Right renal pelvis (tissue), 4 donors: ENCODE measurements around the gene SASH3. TPM values are rescaled to one million over a fixed set of nuclear protein-coding genes. Genes with fewer than 3 reads are reported as not detected.

Experiments used
- polyA plus RNA-seq, 4 donors: library from polyadenylated mRNA; unstranded; fragments of 120-200 nt; gene quantifications; one replicate each; pipeline ENCODE4 v1.2.1, GENCODE V29; 2013; ENCODE audit not compliant: insufficient read length in 4 of 4

SASH3 gene
- polyA plus RNA-seq, 4 donors, result 1.6 to 2.5 (median 2.0) TPM

Other genes with a start within 250 kb of the SASH3 start
- gene OCRL, start 239.7 kb upstream of the SASH3 start, polyA plus RNA-seq, result 10 to 100 TPM; 27.3 to 32.1 (median 31.5) TPM
- 1 to 10 TPM; 5.7 to 8.5 (median 6.7) TPM for gene APLN, start 125.0 kb upstream of the SASH3 start, polyA plus RNA-seq
- gene XPNPEP2, start 41.0 kb upstream of the SASH3 start, polyA plus RNA-seq, result 100 to 1,000 TPM in 1 of 4 donors, 10 to 100 TPM in 3; 45.1 to 107 (median 56.7) TPM
- gene ZDHHC9, start 63.9 kb downstream of the SASH3 start, polyA plus RNA-seq, result 10 to 100 TPM; 46.6 to 50.8 (median 49.3) TPM
- gene UTP14A, start 126.2 kb downstream of the SASH3 start, polyA plus RNA-seq, result 10 to 100 TPM; 24.2 to 25.7 (median 25.2) TPM
- 10 to 100 TPM; 17.2 to 21.4 (median 18.0) TPM for gene BCORL1, start 202.7 kb downstream of the SASH3 start, polyA plus RNA-seq